ENCODE data around the gene TMEM214.

DNA sequence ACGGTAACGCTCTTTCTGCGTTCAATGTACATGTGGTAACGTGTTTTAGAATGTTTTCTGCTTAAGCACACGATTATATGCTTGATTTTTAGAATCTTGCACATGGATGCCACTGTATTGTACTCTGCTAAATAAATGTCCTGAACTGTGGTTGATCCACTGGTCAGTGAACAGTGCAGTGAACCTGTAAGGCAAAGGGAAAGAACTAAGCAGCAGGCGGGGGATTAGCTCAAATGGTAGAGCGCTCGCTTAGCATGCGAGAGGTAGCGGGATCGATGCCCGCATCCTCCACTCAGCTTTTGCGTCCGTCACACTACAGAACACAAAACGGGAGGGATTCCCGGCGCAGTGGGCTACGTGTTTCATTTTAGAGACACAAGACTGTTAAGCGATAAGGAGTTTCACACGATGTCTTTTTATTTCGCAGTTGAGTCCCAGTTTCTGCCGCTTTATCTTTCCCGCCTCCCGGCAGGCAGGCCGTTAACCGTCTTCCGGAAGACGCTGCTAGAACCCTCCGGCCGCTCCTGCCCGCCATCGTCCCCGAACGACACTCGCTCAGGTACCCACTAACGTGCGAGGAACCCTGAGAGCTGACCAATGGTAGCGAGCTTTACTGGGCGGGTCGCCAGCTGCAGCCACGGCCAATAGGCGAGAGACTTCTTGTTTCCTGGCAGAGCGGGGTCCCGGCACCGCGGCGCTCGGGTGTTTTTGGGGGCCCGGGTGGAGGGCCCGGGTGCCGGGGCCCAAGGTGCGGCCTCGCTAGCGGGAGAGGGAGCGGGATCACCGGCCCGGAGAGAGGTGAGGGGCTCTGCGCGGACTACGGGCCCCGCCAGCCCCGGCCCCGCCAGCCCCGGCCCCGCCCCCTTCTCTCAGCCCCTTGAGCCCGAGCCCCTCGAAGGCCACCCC, 18.5 kb downstream of the TMEM214 start, which contains the start of gene AGBL5:
- TF ChIP-seq, protein P1, sequence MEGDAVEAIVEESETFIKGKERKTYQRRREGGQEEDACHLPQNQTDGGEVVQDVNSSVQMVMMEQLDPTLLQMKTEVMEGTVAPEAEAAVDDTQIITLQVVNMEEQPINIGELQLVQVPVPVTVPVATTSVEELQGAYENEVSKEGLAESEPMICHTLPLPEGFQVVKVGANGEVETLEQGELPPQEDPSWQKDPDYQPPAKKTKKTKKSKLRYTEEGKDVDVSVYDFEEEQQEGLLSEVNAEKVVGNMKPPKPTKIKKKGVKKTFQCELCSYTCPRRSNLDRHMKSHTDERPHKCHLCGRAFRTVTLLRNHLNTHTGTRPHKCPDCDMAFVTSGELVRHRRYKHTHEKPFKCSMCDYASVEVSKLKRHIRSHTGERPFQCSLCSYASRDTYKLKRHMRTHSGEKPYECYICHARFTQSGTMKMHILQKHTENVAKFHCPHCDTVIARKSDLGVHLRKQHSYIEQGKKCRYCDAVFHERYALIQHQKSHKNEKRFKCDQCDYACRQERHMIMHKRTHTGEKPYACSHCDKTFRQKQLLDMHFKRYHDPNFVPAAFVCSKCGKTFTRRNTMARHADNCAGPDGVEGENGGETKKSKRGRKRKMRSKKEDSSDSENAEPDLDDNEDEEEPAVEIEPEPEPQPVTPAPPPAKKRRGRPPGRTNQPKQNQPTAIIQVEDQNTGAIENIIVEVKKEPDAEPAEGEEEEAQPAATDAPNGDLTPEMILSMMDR (IDR thresholded peaks at IDR 0.05), result peak in 2 of 6 experiments; percentile 5 to 6
- TF ChIP-seq POLR2A (IDR thresholded peaks at IDR 0.05), result peak in 1 of 2 donors; percentile 71
